Mesothelial cell of epicardium (in vitro differentiated cells): Measurements from ENCODE around the gene TPM1. TPM values are rescaled to one million over a fixed set of nuclear protein-coding genes. Genes with fewer than 3 reads are reported as not detected.
A peak's percentile ranks its signal among the peaks of the same experiment; 100 is the strongest.

Experiments used
- DNase-seq, 2 experiments: peaks; one replicate each; pipeline ENCODE4 v3.0.0; 2021; ENCODE audit warnings: low spot score in 2 of 2; ENCODE audit not compliant: unreplicated experiment in 2 of 2
- H3K27ac Mint-ChIP-seq: 2 replicates; pipeline ENCODE4 v1.8.0; 2021; ENCODE audit warnings: mixed read lengths
- H3K27me3 Mint-ChIP-seq: 2 replicates; pipeline ENCODE4 v1.8.0; 2021; ENCODE audit warnings: low read depth, mixed read lengths
- H3K36me3 Mint-ChIP-seq: 2 replicates; pipeline ENCODE4 v1.8.0; 2021; ENCODE audit warnings: mixed read lengths
- H3K4me1 Mint-ChIP-seq: 2 replicates; pipeline ENCODE4 v1.8.0; 2021; ENCODE audit warnings: mixed read lengths
- H3K4me3 Mint-ChIP-seq: 2 replicates; pipeline ENCODE4 v1.8.0; 2021; ENCODE audit warnings: mild to moderate bottlenecking, moderate library complexity, mixed read lengths
- H3K9me3 Mint-ChIP-seq: 2 replicates; pipeline ENCODE4 v1.8.0; 2021; ENCODE audit warnings: mixed read lengths
- total RNA-seq: library from RNA; stranded (reverse); gene quantifications from 3 replicates; pipeline ENCODE4 v1.2.1, GENCODE V29; 2021
- TF ChIP-seq, protein P1 (sequence below): fragments of 200-600 bp; sonication (generic); IDR thresholded peaks from one replicate; pipeline ENCODE4 v1.5.0; 2021; ENCODE audit warnings: antibody characterized with exemption; ENCODE audit not compliant: unreplicated experiment

The TPM1 gene
- total RNA-seq, 1 donor from 2014 or later = 659 TPM

DNA sequence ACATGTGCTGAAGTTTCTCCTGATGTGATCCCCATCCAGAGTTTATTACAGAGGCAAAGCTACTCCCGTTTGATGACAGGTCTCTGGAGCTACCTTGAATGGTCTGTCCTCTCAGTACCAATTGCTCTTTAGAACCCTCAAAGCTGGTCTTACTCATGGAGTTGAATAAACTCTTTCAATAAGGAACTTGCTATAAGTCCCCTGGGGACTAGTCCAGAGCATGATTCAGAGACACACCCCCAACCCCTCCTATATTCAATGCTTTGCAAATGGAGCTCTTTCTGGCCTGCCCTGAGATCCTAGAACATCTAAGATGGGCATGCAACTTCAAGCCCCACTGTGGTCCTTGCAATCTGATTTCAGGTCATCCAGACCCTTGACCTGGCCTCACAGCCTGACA, 23.9 kb upstream of the TPM1 start:
- Mint-ChIP-seq H3K4me1 (peaks cover 45% of the 10 kb centered on the region), H3K27ac (no peak overlapping the region), H3K27me3 (no peaks in the 10 kb centered on the region), H3K36me3 (no peaks in the 10 kb centered on the region), H3K4me3 (no peak overlapping the region), H3K9me3 (peaks cover 4% of the 10 kb centered on the region)
- DNase-seq = no peak
- TF ChIP-seq, protein P1, sequence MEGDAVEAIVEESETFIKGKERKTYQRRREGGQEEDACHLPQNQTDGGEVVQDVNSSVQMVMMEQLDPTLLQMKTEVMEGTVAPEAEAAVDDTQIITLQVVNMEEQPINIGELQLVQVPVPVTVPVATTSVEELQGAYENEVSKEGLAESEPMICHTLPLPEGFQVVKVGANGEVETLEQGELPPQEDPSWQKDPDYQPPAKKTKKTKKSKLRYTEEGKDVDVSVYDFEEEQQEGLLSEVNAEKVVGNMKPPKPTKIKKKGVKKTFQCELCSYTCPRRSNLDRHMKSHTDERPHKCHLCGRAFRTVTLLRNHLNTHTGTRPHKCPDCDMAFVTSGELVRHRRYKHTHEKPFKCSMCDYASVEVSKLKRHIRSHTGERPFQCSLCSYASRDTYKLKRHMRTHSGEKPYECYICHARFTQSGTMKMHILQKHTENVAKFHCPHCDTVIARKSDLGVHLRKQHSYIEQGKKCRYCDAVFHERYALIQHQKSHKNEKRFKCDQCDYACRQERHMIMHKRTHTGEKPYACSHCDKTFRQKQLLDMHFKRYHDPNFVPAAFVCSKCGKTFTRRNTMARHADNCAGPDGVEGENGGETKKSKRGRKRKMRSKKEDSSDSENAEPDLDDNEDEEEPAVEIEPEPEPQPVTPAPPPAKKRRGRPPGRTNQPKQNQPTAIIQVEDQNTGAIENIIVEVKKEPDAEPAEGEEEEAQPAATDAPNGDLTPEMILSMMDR = no peak

DNA sequence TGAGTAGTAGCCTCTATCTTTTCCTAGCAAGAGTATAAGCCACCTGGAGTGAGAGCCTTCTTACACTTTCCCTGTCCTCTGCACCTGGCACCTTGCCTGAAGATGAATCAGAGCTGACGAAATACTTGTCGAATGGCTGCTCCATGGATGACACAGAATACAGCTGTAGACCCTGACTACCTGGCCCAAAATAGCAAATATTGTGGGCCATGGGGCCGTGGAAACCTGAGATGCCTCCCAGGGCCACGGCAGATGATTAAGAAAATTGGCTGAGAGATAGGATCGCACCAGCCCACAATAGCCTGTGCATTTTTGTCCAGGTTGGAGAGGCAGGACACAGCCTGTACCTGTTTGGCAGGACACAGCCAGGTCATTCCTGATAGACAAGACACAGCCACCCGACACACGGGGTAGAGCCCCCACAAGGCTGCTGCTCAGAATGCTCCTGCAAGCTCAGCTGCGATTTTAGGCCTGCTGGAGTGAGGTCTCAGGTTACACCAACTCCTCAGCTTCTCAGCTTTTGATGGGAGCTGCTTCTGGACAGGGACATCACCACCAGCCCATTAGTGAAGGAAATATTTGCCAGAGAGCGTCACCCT, 22.9 kb upstream of the TPM1 start:
- H3K27ac Mint-ChIP-seq = peak overlapping the region; percentile 91
- no peak overlapping the region for H3K4me3 Mint-ChIP-seq
- H3K27me3 Mint-ChIP-seq = no peaks in the 10 kb centered on the region
- no peak for DNase-seq
- peaks cover 4% of the 10 kb centered on the region for H3K9me3 Mint-ChIP-seq
- no peaks in the 10 kb centered on the region for H3K36me3 Mint-ChIP-seq
- peaks cover 36% of the 10 kb centered on the region for H3K4me1 Mint-ChIP-seq
- TF ChIP-seq, protein P1 = no peak

DNA sequence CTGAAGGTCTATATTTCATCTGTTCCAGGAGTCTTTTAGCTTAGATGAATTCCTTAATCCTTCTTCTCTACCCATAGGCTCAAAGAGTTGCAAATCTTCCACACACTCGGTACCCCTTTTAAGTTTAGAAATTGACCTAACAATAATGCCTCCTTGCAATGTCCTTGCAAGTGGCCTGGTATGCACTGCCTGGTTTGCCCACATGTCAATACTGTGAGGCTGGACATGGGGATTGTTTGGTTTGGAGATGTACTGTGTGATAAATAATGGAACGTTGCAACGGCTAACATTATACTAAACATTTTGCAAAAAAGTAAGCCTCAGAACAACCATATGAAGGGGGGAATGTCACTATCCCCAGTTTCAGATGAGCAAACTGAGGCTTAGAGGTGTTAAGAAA, 22.4 kb upstream of the TPM1 start:
- H3K36me3 Mint-ChIP-seq = no peaks in the 10 kb centered on the region
- TF ChIP-seq, protein P1 = no peak
- DNase-seq = no peak
- no peaks in the 10 kb centered on the region for H3K27me3 Mint-ChIP-seq
- peaks cover 4% of the 10 kb centered on the region for H3K9me3 Mint-ChIP-seq
- H3K27ac Mint-ChIP-seq = peak overlapping the region; percentile 91
- peaks cover 34% of the 10 kb centered on the region for H3K4me1 Mint-ChIP-seq
- no peak overlapping the region for H3K4me3 Mint-ChIP-seq

DNA sequence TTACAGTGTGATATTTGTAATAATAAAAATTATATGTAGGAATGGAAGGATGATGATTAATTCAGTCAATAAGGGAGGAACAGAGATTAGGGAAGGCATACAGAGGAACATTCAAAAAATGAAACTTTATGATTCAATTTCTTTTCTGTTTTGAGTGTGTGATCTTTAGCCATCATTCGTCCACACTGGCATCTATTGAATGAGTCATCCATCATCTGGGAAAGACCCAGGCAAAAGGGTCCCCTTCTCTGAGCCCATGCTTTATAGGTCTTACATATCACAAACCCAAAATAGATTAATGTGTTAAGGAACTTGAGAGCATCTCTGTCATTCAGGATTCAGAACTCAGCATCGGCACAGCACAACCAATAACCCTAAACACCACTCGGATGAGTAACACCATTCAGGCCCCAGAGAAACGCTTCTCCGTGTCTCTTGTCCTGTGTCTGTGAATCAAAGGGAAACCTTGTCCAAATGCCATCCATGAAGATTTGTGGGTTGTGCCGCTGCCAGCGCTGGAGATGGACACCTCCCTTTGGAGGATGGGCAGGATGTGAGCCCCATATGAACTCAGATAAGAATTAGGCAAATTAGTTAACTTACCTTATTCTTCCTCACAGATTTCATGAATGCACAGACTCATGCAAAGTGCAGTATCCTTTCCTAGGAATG, 21.7 kb upstream of the TPM1 start:
- Mint-ChIP-seq H3K27ac (peak overlapping the region; percentile 25), H3K27me3 (no peaks in the 10 kb centered on the region), H3K9me3 (peaks cover 4% of the 10 kb centered on the region), H3K4me3 (no peak overlapping the region), H3K4me1 (peaks cover 31% of the 10 kb centered on the region), H3K36me3 (no peaks in the 10 kb centered on the region)
- TF ChIP-seq, protein P1 = no peak
- no peak for DNase-seq

DNA sequence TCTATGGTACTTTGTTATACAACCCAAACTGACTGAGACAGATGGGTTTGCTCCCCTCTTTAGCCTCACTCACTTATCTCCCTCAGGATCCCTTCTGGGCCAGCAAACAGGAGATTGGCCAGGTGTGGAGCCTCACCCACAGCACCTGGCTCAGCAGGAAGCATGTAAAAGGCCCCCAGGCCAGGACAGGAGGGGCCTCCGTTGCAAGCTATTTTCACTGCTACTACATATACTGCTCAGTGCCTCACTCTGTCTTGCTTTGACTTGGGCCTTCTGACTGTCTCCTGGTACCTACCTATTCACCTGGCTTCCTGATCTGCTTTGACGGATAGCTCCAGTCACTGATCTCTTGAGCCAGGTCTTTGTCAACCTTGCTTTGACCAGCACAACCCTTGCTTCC, 20.4 kb upstream of the TPM1 start:
- no peaks in the 10 kb centered on the region for H3K36me3 Mint-ChIP-seq
- peaks cover 4% of the 10 kb centered on the region for H3K9me3 Mint-ChIP-seq
- H3K4me3 Mint-ChIP-seq = no peak overlapping the region
- no peaks in the 10 kb centered on the region for H3K27me3 Mint-ChIP-seq
- H3K27ac Mint-ChIP-seq = no peak overlapping the region
- peaks cover 31% of the 10 kb centered on the region for H3K4me1 Mint-ChIP-seq
- no peak for DNase-seq
- TF ChIP-seq, protein P1 = no peak
